Measurements from ENCODE around the gene TMEM51. TPM values are rescaled to one million over a fixed set of nuclear protein-coding genes. Genes with fewer than 3 reads are reported as not detected.

TMEM51 gene
- total and polyA plus RNA-seq, 2 donors (not counting 1 experiment from before 2014, with no cell fraction given) = 0.06 to 0.30 TPM

DNA sequence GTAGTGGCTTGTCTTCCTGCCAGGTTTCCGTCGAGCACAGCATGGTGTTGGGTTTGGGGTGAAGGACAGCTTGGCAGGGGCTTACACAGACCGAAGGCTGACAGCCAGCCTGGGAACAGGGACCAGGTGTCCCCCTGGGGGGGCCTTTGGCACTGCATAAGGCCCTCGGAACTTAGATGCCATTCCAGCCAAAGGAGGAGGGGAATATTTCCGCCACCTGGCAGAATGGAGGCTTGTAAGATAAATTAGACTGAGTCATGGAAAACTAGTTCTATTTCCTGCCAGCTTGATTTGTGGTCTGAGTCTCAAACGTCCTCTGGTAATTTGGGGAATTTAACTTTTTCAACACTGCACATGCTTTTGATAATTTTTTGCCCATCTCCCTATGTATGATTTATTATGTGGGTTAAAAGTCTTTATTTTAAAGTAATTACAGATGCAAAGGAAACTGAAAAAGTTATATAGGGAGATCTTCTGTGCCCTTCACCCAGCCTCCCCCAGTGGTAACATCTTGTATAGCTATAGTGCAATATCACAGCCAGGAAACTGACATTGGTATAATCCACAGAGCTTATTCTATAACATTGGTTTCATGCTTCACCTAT lies 11.5 kb upstream of the TMEM51 start:
- Mint-ChIP-seq H3K4me3 (no peak overlapping the region), H3K27me3 (peaks cover 40% of the 10 kb centered on the region), H3K27ac (no peak overlapping the region), H3K4me1 (no peaks in the 10 kb centered on the region), H3K9me3 (ENCODE audit: insufficient read depth) (no peaks in the 10 kb centered on the region)
- Histone ChIP-seq H2AFZ (ENCODE audit: insufficient read depth, low read depth, low read length, poor library complexity, severe bottlenecking) (no peak overlapping the region), H3K27me3 (replicated peaks in 1 of 4; ENCODE audit: control extremely low read depth in 1 of 4, control insufficient read depth in 3 of 4, insufficient read depth in 4 of 4, low read length in 3 of 4) (peaks cover 0 to 13% (median 2%) of the 10 kb centered on the region in 4 experiments), H3K36me3 (replicated peaks in 1 of 2; ENCODE audit: control extremely low read depth in 1 of 2, control insufficient read depth in 1 of 2, extremely low read depth in 1 of 2, insufficient read depth in 2 of 2, low read length in 1 of 2) (no peaks in the 10 kb centered on the region), H3K9ac (ENCODE audit: low read length) (no peak overlapping the region), H3K4me2 (replicated peaks; ENCODE audit: low read depth, low read length, poor library complexity, severe bottlenecking) (no peak overlapping the region), H4K20me1 (ENCODE audit: control insufficient read depth, insufficient read depth, low read length, poor library complexity, severe bottlenecking) (no peaks in the 10 kb centered on the region), H3K27ac (ENCODE audit: low read length in 2 of 2) (no peak overlapping the region), H3K4me3 (ENCODE audit: control extremely low read depth in 1 of 5, extremely low read depth in 1 of 5, insufficient read depth in 1 of 5, low read depth in 2 of 5, low read length in 4 of 5) (no peak overlapping the region), H3K9me3 (ENCODE audit: control extremely low read depth in 1 of 3, control insufficient read depth in 2 of 3, insufficient read depth in 1 of 3, low read length in 2 of 3) (peaks cover 0 to 6% (median 0%) of the 10 kb centered on the region in 3 donors), H3K79me2 (ENCODE audit: control insufficient read depth, insufficient read depth, low read length) (no peaks in the 10 kb centered on the region), H3K4me1 (ENCODE audit: control insufficient read depth in 2 of 2, insufficient read depth in 2 of 2, low read length in 2 of 2) (no peaks in the 10 kb centered on the region)
- ChIA-PET POLR2A (no interaction called here), CTCF (interaction anchor here (1.1 kb wide), 1 partner anchor 14 kb away, joined by 3 read pairs; no protein-coding TSS in a partner anchor)
- no peak for DNase-seq
- intact Hi-C loops (cut with micrococcal nuclease) = no loop called here
- 4% methylated on average over 4 of the region's 6 CpGs for WGBS (ENCODE audit: insufficient coverage)
- no peak for ATAC-seq (ENCODE audit: low read depth)
- TF ChIP-seq, protein P1, sequence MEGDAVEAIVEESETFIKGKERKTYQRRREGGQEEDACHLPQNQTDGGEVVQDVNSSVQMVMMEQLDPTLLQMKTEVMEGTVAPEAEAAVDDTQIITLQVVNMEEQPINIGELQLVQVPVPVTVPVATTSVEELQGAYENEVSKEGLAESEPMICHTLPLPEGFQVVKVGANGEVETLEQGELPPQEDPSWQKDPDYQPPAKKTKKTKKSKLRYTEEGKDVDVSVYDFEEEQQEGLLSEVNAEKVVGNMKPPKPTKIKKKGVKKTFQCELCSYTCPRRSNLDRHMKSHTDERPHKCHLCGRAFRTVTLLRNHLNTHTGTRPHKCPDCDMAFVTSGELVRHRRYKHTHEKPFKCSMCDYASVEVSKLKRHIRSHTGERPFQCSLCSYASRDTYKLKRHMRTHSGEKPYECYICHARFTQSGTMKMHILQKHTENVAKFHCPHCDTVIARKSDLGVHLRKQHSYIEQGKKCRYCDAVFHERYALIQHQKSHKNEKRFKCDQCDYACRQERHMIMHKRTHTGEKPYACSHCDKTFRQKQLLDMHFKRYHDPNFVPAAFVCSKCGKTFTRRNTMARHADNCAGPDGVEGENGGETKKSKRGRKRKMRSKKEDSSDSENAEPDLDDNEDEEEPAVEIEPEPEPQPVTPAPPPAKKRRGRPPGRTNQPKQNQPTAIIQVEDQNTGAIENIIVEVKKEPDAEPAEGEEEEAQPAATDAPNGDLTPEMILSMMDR (IDR thresholded peaks at IDR 0.05) = no peak
- TF ChIP-seq EZH2 (IDR thresholded peaks at IDR 0.05; ENCODE audit: borderline replicate concordance, insufficient read depth, low read depth, low read length, poor library complexity, severe bottlenecking) = no peak

DNA sequence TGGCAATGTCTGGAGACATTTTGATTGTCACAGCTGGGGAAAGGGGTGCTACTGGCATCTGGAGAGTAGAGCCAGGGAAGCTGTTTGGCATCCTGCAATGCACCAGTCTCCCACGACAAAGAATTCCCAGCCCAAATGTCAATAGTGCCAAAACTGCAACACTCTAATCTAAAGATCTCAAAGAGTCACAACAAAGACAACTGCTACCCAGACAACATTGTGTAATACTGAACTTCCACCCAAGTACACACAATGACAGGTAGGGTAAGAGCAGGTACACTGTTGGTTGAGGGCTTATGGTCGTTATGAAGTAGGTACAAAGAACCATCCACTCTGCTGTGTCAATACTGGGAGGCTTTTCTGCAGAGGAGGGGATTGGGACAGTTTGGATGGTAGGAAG lies 8.2 kb upstream of the TMEM51 start:
- H3K27me3 ChIP-seq (replicated peaks in 1 of 4; ENCODE audit: control extremely low read depth in 1 of 4, control insufficient read depth in 3 of 4, insufficient read depth in 4 of 4, low read length in 3 of 4) = peaks cover 0 to 12% (median 2%) of the 10 kb centered on the region in 4 experiments
- no peaks in the 10 kb centered on the region for H3K79me2 ChIP-seq (ENCODE audit: control insufficient read depth, insufficient read depth, low read length)
- CTCF ChIA-PET = no interaction called here
- H2AFZ ChIP-seq (ENCODE audit: insufficient read depth, low read depth, low read length, poor library complexity, severe bottlenecking) = no peak overlapping the region
- DNase-seq = no peak
- no peak overlapping the region for H3K27ac Mint-ChIP-seq
- no peaks in the 10 kb centered on the region for H3K4me1 Mint-ChIP-seq
- H3K4me1 ChIP-seq (ENCODE audit: control insufficient read depth in 2 of 2, insufficient read depth in 2 of 2, low read length in 2 of 2) = no peaks in the 10 kb centered on the region
- peaks cover 0 to 2% (median 0%) of the 10 kb centered on the region in 3 donors for H3K9me3 ChIP-seq (ENCODE audit: control extremely low read depth in 1 of 3, control insufficient read depth in 2 of 3, insufficient read depth in 1 of 3, low read length in 2 of 3)
- no peaks in the 10 kb centered on the region for H4K20me1 ChIP-seq (ENCODE audit: control insufficient read depth, insufficient read depth, low read length, poor library complexity, severe bottlenecking)
- 70% methylated on average over 2 of the region's 2 CpGs for WGBS (ENCODE audit: insufficient coverage)
- intact Hi-C loops (cut with micrococcal nuclease) = no loop called here
- POLR2A ChIA-PET = no interaction called here
- H3K9ac ChIP-seq (ENCODE audit: low read length) = no peak overlapping the region
- TF ChIP-seq EZH2 (IDR thresholded peaks at IDR 0.05; ENCODE audit: borderline replicate concordance, insufficient read depth, low read depth, low read length, poor library complexity, severe bottlenecking) = no peak
- TF ChIP-seq, protein P1 (IDR thresholded peaks at IDR 0.05) = no peak
- no peak overlapping the region for H3K4me3 Mint-ChIP-seq
- H3K4me2 ChIP-seq (replicated peaks; ENCODE audit: low read depth, low read length, poor library complexity, severe bottlenecking) = no peak overlapping the region
- no peak overlapping the region for H3K27ac ChIP-seq (ENCODE audit: low read length in 2 of 2)
- no peaks in the 10 kb centered on the region for H3K36me3 ChIP-seq (replicated peaks in 1 of 2; ENCODE audit: control extremely low read depth in 1 of 2, control insufficient read depth in 1 of 2, extremely low read depth in 1 of 2, insufficient read depth in 2 of 2, low read length in 1 of 2)
- H3K27me3 Mint-ChIP-seq = peaks cover 48% of the 10 kb centered on the region
- no peak for ATAC-seq (ENCODE audit: low read depth)
- no peak overlapping the region for H3K4me3 ChIP-seq (ENCODE audit: control extremely low read depth in 1 of 5, extremely low read depth in 1 of 5, insufficient read depth in 1 of 5, low read depth in 2 of 5, low read length in 4 of 5)
- no peaks in the 10 kb centered on the region for H3K9me3 Mint-ChIP-seq (ENCODE audit: insufficient read depth)
